Central memory CD8-positive, alpha-beta T cell (primary cell): ENCODE data around the gene CLDN5.

ENCODE experiments used
- ATAC-seq: fragments of 150-1000 bp; cut with Tn5 transposase; replicated peaks from 2 replicates; pipeline ENCODE4 v1.10.0; 2022; ENCODE audit warnings: mild to moderate bottlenecking, moderate FRiP score, moderate number of reproducible peaks; ENCODE audit not compliant: poor library complexity, severe bottlenecking; ENCODE audit errors: extremely low read depth
- DNase-seq, 2 donors: peaks; one replicate each; pipeline ENCODE4 v3.0.0; 2021; ENCODE audit warnings: low spot score in 2 of 2
- H3K27ac Mint-ChIP-seq: one replicate; pipeline ENCODE4 v1.8.0; 2022; ENCODE audit warnings: low read depth, mild to moderate bottlenecking, moderate library complexity, mixed read lengths
- H3K27me3 Mint-ChIP-seq: one replicate; pipeline ENCODE4 v1.8.0; 2022; ENCODE audit warnings: mixed read lengths
- H3K36me3 Mint-ChIP-seq: one replicate; pipeline ENCODE4 v1.8.0; 2022; ENCODE audit warnings: mild to moderate bottlenecking, moderate library complexity, mixed read lengths; ENCODE audit not compliant: insufficient read depth
- H3K4me1 Mint-ChIP-seq: one replicate; pipeline ENCODE4 v1.8.0; 2022; ENCODE audit warnings: mixed read lengths
- H3K4me3 Mint-ChIP-seq: one replicate; pipeline ENCODE4 v1.8.0; 2022; ENCODE audit warnings: mild to moderate bottlenecking, moderate library complexity, mixed read lengths
- H3K9me3 Mint-ChIP-seq: one replicate; pipeline ENCODE4 v1.8.0; 2022; ENCODE audit warnings: mixed read lengths

CLDN5 gene

GRCh38 chr22:19477321-19478044, 46.7 kb downstream of the CLDN5 start:
- no peak for ATAC-seq
- Mint-ChIP-seq H3K36me3 (peaks cover 14% of the 10 kb centered on the region), H3K4me3 (peak overlapping the region; percentile 93), H3K9me3 (no peaks in the 10 kb centered on the region), H3K4me1 (peaks cover 43% of the 10 kb centered on the region), H3K27me3 (no peaks in the 10 kb centered on the region), H3K27ac (peak overlapping the region; percentile 98)
- DNase-seq, result no peak

GRCh38 chr22:19476023-19476422, 48.2 kb downstream of the CLDN5 start:
- DNase-seq, result no peak
- H3K27ac Mint-ChIP-seq, result no peak overlapping the region
- H3K4me1 Mint-ChIP-seq, result peaks cover 43% of the 10 kb centered on the region
- no peak for ATAC-seq
- H3K4me3 Mint-ChIP-seq, result no peak overlapping the region
- H3K36me3 Mint-ChIP-seq, result peaks cover 21% of the 10 kb centered on the region
- H3K9me3 Mint-ChIP-seq, result no peaks in the 10 kb centered on the region
- no peaks in the 10 kb centered on the region for H3K27me3 Mint-ChIP-seq

- Mint-ChIP-seq H3K27me3 (no peaks in the 10 kb centered on the region), H3K4me3 (no peak overlapping the region), H3K9me3 (no peaks in the 10 kb centered on the region), H3K27ac (peak overlapping the region; percentile 61), H3K4me1 (peaks cover 34% of the 10 kb centered on the region), H3K36me3 (peaks cover 33% of the 10 kb centered on the region)
- ATAC-seq, result no peak
- no peak for DNase-seq
Observed at GRCh38 chr22:19473578-19473977, 50.6 kb downstream of the CLDN5 start.
